Esophagus muscularis mucosa (tissue), 4 donors: ENCODE data around the gene SLIT1. TPM values are rescaled to one million over a fixed set of nuclear protein-coding genes. Genes with fewer than 3 reads are reported as not detected.

ENCODE experiments used
- DNase-seq: peaks from one replicate; pipeline ENCODE4 v3.0.0-alpha.2; 2017; ENCODE audit errors: extremely low spot score
- H3K27ac ChIP-seq, 4 donors: fragments of 200-600 bp; sonication (generic); replicated peaks in 1 of 4; 1 replicate in 3 of 4; 2 replicates in 1 of 4; pipeline ENCODE4 v1.5.1; 2016 to 2019; ENCODE audit warnings: mild to moderate bottlenecking in 1 of 4
- H3K27me3 ChIP-seq, 4 donors: fragments of 200-600 bp; sonication (generic); one replicate each; pipeline versions ENCODE4 v1.5.1 to v1.6.0; 2016 to 2019
- H3K36me3 ChIP-seq, 4 donors: fragments of 200-600 bp; sonication (generic); one replicate each; pipeline ENCODE4 v1.5.1; 2016 to 2019
- H3K4me1 ChIP-seq, 4 donors: fragments of 200-600 bp; sonication (generic); one replicate each; pipeline ENCODE4 v1.5.1; 2016 to 2019
- H3K4me3 ChIP-seq, 4 donors: fragments of 200-600 bp; sonication (generic); 1 replicate in 2 of 4; 2 replicates in 2 of 4; pipeline ENCODE4 v1.5.1; 2016 to 2019; ENCODE audit warnings: mild to moderate bottlenecking in 4 of 4, moderate library complexity in 1 of 4
- H3K9me3 ChIP-seq, 4 donors: fragments of 200-600 bp; sonication (generic); 1 replicate in 3 of 4; 2 replicates in 1 of 4; pipeline ENCODE4 v1.5.1; 2016 to 2019
- CTCF ChIP-seq, 3 experiments: fragments of 200-600 bp in 2 of 3; fragments of 450-650 bp in 1 of 3; sonication (generic) in 2 of 3; IDR thresholded peaks; one replicate each; pipeline ENCODE4 v1.5.1; 2017 to 2019; ENCODE audit warnings: antibody characterized with exemption in 3 of 3, mild to moderate bottlenecking in 2 of 3, moderate library complexity in 1 of 3
- EP300 ChIP-seq: sonication (generic); formaldehyde crosslinking; IDR thresholded peaks from one replicate; pipeline ENCODE4 v1.6.1; 2017; ENCODE audit warnings: antibody characterized with exemption
- POLR2A ChIP-seq: fragments of 450-650 bp; IDR thresholded peaks from one replicate; pipeline ENCODE4 v1.6.1; 2017; ENCODE audit warnings: antibody characterized with exemption, moderate library complexity, mild to moderate bottlenecking, low read depth
- POLR2AphosphoS5 ChIP-seq, 2 donors: sonication (generic); formaldehyde crosslinking; IDR thresholded peaks; one replicate each; pipeline ENCODE4 v1.6.1; 2017; ENCODE audit warnings: antibody characterized with exemption in 2 of 2
- WGBS: methylation state at CpG from one replicate; pipeline ENCODE4 v1.1.5; 2018; 5-methylcytosine and 5-hydroxymethylcytosine counted together
- intact Hi-C: fragments of 100-400 bp; cut with DNase I; formaldehyde crosslinking; loops from one replicate; pipeline ENCODE4 v1.15.1; 2023
- total RNA-seq, 4 donors: library from RNA; depleted of rRNA; stranded (reverse); fragments of >200 nt; gene quantifications; one replicate each; pipeline versions ENCODE4 v1.1.0 to v1.2.1, GENCODE V29; 2016

SLIT1 gene
- total RNA-seq, 4 donors from 2014 or later = 0.13 to 0.42 (median 0.31) TPM

- Histone ChIP-seq H3K9me3 (no peaks in the 10 kb centered on the region), H3K36me3 (no peaks in the 10 kb centered on the region), H3K4me3 (no peak overlapping the region), H3K27me3 (peaks cover 0 to 11% (median 0%) of the 10 kb centered on the region in 4 donors), H3K27ac (no peak overlapping the region), H3K4me1 (no peaks in the 10 kb centered on the region)
- intact Hi-C loops = no loop called here
- 85% methylated on average over 15 of the region's 17 CpGs for WGBS
- no peak for TF ChIP-seq POLR2A
- DNase-seq = no peak
Observed at GRCh38 chr10:97163781-97164501, 21.8 kb downstream of the SLIT1 start.

GRCh38 chr10:97163181-97163580, 22.6 kb downstream of the SLIT1 start:
- H3K4me1 ChIP-seq = no peaks in the 10 kb centered on the region
- TF ChIP-seq EP300 = no peak
- TF ChIP-seq POLR2A = no peak
- TF ChIP-seq POLR2AphosphoS5 (IDR thresholded peaks at IDR 0.05) = no peak
- TF ChIP-seq CTCF (IDR thresholded peaks at IDR 0.05) = no peak
- intact Hi-C loops = no loop called here
- peaks cover 0 to 9% (median 0%) of the 10 kb centered on the region in 4 donors for H3K27me3 ChIP-seq
- DNase-seq = no peak
- WGBS = 95% methylated on average over 4 of the region's 7 CpGs
- H3K36me3 ChIP-seq = no peaks in the 10 kb centered on the region
- no peaks in the 10 kb centered on the region for H3K9me3 ChIP-seq
- no peak overlapping the region for H3K27ac ChIP-seq
- no peak overlapping the region for H3K4me3 ChIP-seq

- Histone ChIP-seq H3K36me3 (no peaks in the 10 kb centered on the region), H3K27ac (no peak overlapping the region)
- 87% methylated on average over 9 of the region's 10 CpGs for WGBS
Observed at GRCh38 chr10:97159646-97160305, 26.0 kb downstream of the SLIT1 start.

GRCh38 chr10:97157578-97158095, 28.1 kb downstream of the SLIT1 start:
- intact Hi-C loops = no loop called here
- no peak for DNase-seq
- H3K4me1 ChIP-seq = no peaks in the 10 kb centered on the region
- no peak overlapping the region for H3K4me3 ChIP-seq
- H3K9me3 ChIP-seq = no peaks in the 10 kb centered on the region
- no peak overlapping the region for H3K27ac ChIP-seq
- WGBS = 83% methylated on average over 5 of the region's 6 CpGs
- TF ChIP-seq EP300 (no peak), POLR2A (no peak), CTCF (IDR thresholded peaks at IDR 0.05) (no peak)
- peaks cover 0 to 3% (median 0%) of the 10 kb centered on the region in 4 donors for H3K27me3 ChIP-seq
- no peaks in the 10 kb centered on the region for H3K36me3 ChIP-seq

More at GRCh38 chr10:97159646-97160305, 26.0 kb downstream of the SLIT1 start:
- DNase-seq = no peak
- Histone ChIP-seq H3K4me3 (no peak overlapping the region), H3K9me3 (no peaks in the 10 kb centered on the region), H3K4me1 (no peaks in the 10 kb centered on the region), H3K27me3 (peaks cover 0 to 9% (median 0%) of the 10 kb centered on the region in 4 donors)
- TF ChIP-seq POLR2AphosphoS5 (IDR thresholded peaks at IDR 0.05) = no peak
- TF ChIP-seq CTCF (IDR thresholded peaks at IDR 0.05) = no peak
- no peak for TF ChIP-seq POLR2A
- TF ChIP-seq EP300 = no peak
- intact Hi-C loops = no loop called here

- H3K27me3 ChIP-seq = peaks cover 0 to 11% (median 0%) of the 10 kb centered on the region in 4 donors
- no peaks in the 10 kb centered on the region for H3K9me3 ChIP-seq
- H3K27ac ChIP-seq = no peak overlapping the region
- intact Hi-C loops = no loop called here
- no peaks in the 10 kb centered on the region for H3K4me1 ChIP-seq
- no peak for DNase-seq
- H3K4me3 ChIP-seq = no peak overlapping the region
- 69% methylated on average over 4 of the region's 4 CpGs for WGBS
- H3K36me3 ChIP-seq = no peaks in the 10 kb centered on the region
- TF ChIP-seq POLR2AphosphoS5 (IDR thresholded peaks at IDR 0.05) (no peak), POLR2A (no peak), EP300 (no peak), CTCF (IDR thresholded peaks at IDR 0.05) (no peak)
Observed at GRCh38 chr10:97154781-97155180, 31.0 kb downstream of the SLIT1 start.
